MM.1S (cell line): ENCODE measurements around the gene CAPS.

Experiments
- EZH2 ChIP-seq: fragments of 300-600 bp; sonication (generic); optimal IDR thresholded peaks from 2 replicates; pipeline ENCODE3; 2017; ENCODE audit warnings: low read depth, mild to moderate bottlenecking, antibody characterized with exemption, low read length, mixed read lengths
- TF ChIP-seq, protein P1 (sequence below): fragments of 300-600 bp; sonication (generic); IDR thresholded peaks from 2 replicates; pipeline ENCODE4 v1.5.1; 2016; ENCODE audit warnings: antibody characterized with exemption, low read length, mixed read lengths

DNA sequence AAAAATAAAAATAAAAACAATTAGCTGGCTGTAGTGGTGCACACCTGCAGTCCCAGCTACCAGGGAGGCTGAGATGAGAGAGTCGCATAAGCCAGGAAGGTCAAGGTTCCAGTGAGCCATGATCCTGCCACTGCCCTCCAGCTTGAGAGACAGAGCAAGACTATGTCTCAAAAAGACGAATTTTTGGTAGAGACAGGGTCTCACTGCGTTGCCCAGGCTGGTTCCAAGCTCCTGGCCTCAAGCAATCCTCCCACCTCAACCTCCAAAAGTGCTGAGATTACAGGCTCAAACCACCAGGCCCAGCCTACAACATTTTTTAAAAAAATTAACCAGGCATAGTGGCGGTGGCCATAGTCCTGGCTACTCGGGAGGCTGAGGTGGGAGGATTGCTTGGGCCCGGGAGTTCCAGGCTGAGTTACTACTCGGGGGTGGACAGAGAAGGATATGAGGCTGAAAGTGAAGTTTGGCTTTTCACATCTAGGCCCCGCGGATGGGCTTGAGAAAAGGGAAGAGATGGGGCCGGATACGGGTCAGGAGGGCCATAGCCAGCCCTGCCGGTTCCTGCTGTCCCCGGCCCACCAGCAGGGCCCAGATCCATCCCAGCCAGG is 20.7 kb upstream of the CAPS start:
- TF ChIP-seq, protein P1, sequence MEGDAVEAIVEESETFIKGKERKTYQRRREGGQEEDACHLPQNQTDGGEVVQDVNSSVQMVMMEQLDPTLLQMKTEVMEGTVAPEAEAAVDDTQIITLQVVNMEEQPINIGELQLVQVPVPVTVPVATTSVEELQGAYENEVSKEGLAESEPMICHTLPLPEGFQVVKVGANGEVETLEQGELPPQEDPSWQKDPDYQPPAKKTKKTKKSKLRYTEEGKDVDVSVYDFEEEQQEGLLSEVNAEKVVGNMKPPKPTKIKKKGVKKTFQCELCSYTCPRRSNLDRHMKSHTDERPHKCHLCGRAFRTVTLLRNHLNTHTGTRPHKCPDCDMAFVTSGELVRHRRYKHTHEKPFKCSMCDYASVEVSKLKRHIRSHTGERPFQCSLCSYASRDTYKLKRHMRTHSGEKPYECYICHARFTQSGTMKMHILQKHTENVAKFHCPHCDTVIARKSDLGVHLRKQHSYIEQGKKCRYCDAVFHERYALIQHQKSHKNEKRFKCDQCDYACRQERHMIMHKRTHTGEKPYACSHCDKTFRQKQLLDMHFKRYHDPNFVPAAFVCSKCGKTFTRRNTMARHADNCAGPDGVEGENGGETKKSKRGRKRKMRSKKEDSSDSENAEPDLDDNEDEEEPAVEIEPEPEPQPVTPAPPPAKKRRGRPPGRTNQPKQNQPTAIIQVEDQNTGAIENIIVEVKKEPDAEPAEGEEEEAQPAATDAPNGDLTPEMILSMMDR = no peak
- no peak for TF ChIP-seq EZH2
